Hepatocyte (in vitro differentiated cells): ENCODE measurements around the gene ZNF207.

ENCODE experiments used
- EZH2 ChIP-seq: fragments of 200-600 bp; sonication (generic); IDR thresholded peaks from 2 replicates; pipeline ENCODE4 v1.6.1; 2016; ENCODE audit warnings: antibody characterized with exemption, mild to moderate bottlenecking, borderline replicate concordance
- TF ChIP-seq, protein P1 (sequence below): fragments of 200-600 bp; sonication (generic); IDR thresholded peaks from 2 replicates; pipeline ENCODE4 v1.5.1; 2016; ENCODE audit warnings: antibody characterized with exemption, mild to moderate bottlenecking; ENCODE audit not compliant: poor library complexity

DNA sequence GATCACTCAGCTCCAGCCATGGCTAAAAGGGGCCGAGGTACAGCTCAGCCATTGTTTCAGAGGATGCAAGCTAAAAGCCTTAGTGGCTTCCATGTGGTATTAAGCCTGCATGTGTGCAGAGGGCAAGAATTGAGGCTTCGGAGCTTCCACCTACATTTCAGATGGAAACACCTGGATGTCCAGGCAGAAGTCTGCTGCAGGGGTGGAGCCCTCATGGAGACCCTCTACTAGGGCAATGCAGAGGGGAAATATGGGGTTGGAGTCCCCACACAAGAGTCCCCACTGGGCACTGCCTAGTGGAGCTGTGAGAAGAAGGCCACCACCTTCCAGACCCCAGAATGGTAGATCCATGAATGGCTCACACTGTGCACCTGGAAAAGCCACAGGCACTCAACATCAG is 79.6 kb downstream of the ZNF207 start:
- TF ChIP-seq, protein P1, sequence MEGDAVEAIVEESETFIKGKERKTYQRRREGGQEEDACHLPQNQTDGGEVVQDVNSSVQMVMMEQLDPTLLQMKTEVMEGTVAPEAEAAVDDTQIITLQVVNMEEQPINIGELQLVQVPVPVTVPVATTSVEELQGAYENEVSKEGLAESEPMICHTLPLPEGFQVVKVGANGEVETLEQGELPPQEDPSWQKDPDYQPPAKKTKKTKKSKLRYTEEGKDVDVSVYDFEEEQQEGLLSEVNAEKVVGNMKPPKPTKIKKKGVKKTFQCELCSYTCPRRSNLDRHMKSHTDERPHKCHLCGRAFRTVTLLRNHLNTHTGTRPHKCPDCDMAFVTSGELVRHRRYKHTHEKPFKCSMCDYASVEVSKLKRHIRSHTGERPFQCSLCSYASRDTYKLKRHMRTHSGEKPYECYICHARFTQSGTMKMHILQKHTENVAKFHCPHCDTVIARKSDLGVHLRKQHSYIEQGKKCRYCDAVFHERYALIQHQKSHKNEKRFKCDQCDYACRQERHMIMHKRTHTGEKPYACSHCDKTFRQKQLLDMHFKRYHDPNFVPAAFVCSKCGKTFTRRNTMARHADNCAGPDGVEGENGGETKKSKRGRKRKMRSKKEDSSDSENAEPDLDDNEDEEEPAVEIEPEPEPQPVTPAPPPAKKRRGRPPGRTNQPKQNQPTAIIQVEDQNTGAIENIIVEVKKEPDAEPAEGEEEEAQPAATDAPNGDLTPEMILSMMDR, result no peak
- no peak for TF ChIP-seq EZH2
